Measurements from ENCODE around the gene INTS2.

Gene INTS2

GRCh38 chr17:61816538-61816937 lies 111.2 kb downstream of the INTS2 start:
- Histone ChIP-seq H3K27ac (ENCODE audit: low read length) (no peak overlapping the region), H3K36me3 (ENCODE audit: control insufficient read depth, low read depth, low read length) (peaks cover 10% of the 10 kb centered on the region), H3K4me1 (ENCODE audit: control insufficient read depth, low read depth, low read length) (no peaks in the 10 kb centered on the region), H3K4me3 (ENCODE audit: low read length) (no peak overlapping the region), H3K9ac (ENCODE audit: low read length) (no peak overlapping the region), H3K27me3 (ENCODE audit: control insufficient read depth, insufficient read depth, low read length) (no peaks in the 10 kb centered on the region), H3K9me3 (ENCODE audit: control insufficient read depth, low read depth, low read length) (no peaks in the 10 kb centered on the region)

- Histone ChIP-seq H3K9me3 (ENCODE audit: control insufficient read depth, low read depth, low read length) (no peaks in the 10 kb centered on the region), H3K27me3 (ENCODE audit: control insufficient read depth, insufficient read depth, low read length) (no peaks in the 10 kb centered on the region), H3K4me1 (ENCODE audit: control insufficient read depth, low read depth, low read length) (no peaks in the 10 kb centered on the region), H3K9ac (ENCODE audit: low read length) (no peak overlapping the region), H3K4me3 (ENCODE audit: low read length) (no peak overlapping the region), H3K36me3 (ENCODE audit: control insufficient read depth, low read depth, low read length) (peaks cover 8% of the 10 kb centered on the region), H3K27ac (ENCODE audit: low read length) (no peak overlapping the region)
Measured at GRCh38 chr17:61815863-61816503, 111.8 kb downstream of the INTS2 start.

All from iPS-18a (cell line).